NCI-H128 (cell line): Measurements from ENCODE around the gene RIC8B.

Source experiments
- DNase-seq: peaks from one replicate; lab custom pipeline; 2025; ENCODE audit not compliant: unreplicated experiment; lab: John Stamatoyannopoulos, UW

The RIC8B gene

GRCh38 chr12:106757623-106758348 lies 16.7 kb upstream of the RIC8B start:
- DNase-seq, result no peak

- DNase-seq, result no peak
Measured at GRCh38 chr12:106758349-106759110, 16.0 kb upstream of the RIC8B start.

- no peak for DNase-seq
Measured at GRCh38 chr12:106759526-106760183, 14.8 kb upstream of the RIC8B start.

GRCh38 chr12:106760184-106760531 lies 14.3 kb upstream of the RIC8B start:
- DNase-seq, result no peak

- no peak for DNase-seq
Measured at GRCh38 chr12:106764220-106764619, 10.3 kb upstream of the RIC8B start.

GRCh38 chr12:106764738-106765137 lies 9.7 kb upstream of the RIC8B start:
- DNase-seq, result no peak

GRCh38 chr12:106766393-106766826 lies 8.1 kb upstream of the RIC8B start:
- DNase-seq, result no peak

GRCh38 chr12:106767206-106767605 lies 7.3 kb upstream of the RIC8B start:
- no peak for DNase-seq

GRCh38 chr12:106767954-106768822 lies 6.3 kb upstream of the RIC8B start:
- no peak for DNase-seq

- no peak for DNase-seq
Measured at GRCh38 chr12:106769078-106769477, 5.4 kb upstream of the RIC8B start.

- no peak for DNase-seq
Measured at GRCh38 chr12:106769546-106769945, 4.9 kb upstream of the RIC8B start.

- no peak for DNase-seq
Measured at GRCh38 chr12:106771425-106771824, 3.1 kb upstream of the RIC8B start.

GRCh38 chr12:106773286-106774004 lies 1.0 kb upstream of the RIC8B start:
- DNase-seq, result no peak

- no peak for DNase-seq
Measured at GRCh38 chr12:106774808-106775524, 484 bp downstream of the RIC8B start.

GRCh38 chr12:106776897-106777296 lies 2.4 kb downstream of the RIC8B start:
- DNase-seq, result no peak

GRCh38 chr12:106780010-106780631 lies 5.6 kb downstream of the RIC8B start:
- DNase-seq, result no peak

- no peak for DNase-seq
Measured at GRCh38 chr12:106782619-106783018, 8.1 kb downstream of the RIC8B start.

- DNase-seq, result no peak
Measured at GRCh38 chr12:106783515-106783914, 9.0 kb downstream of the RIC8B start.

GRCh38 chr12:106790020-106790419 lies 15.5 kb downstream of the RIC8B start:
- DNase-seq, result no peak
